Measurements from ENCODE around the gene RPL39.
"Not testable (repeated sequence)": the region's sequence is repeated elsewhere in the genome, so short reads cannot be mapped to it uniquely, and the experiment has no call there.

RPL39 gene

GRCh38 chrX:119753639-119754257 lies 37.7 kb downstream of the RPL39 start:
- peak; percentile 78 for DNase-seq (ENCODE audit: low read depth)
- H3K4me3 ChIP-seq (ENCODE audit: low read depth, low read length): no peak overlapping the region
- TF ChIP-seq CTCF (IDR thresholded peaks at IDR 0.05; ENCODE audit: low read depth, low read length) (peak; percentile 52), POLR2A (IDR thresholded peaks at IDR 0.05; ENCODE audit: extremely low read depth, insufficient read length) (no peak), MAX (IDR thresholded peaks at IDR 0.05; ENCODE audit: low read depth, low read length) (peak; percentile 7; the same call in 1 of the 2 replicates), MYC (IDR thresholded peaks at IDR 0.05; ENCODE audit: low read depth, low read length) (no peak)

GRCh38 chrX:119753001-119753400 lies 38.4 kb downstream of the RPL39 start:
- no peak overlapping the region for H3K4me3 ChIP-seq (ENCODE audit: low read depth, low read length)
- TF ChIP-seq POLR2A (IDR thresholded peaks at IDR 0.05; ENCODE audit: extremely low read depth, insufficient read length) (no peak), MAX (IDR thresholded peaks at IDR 0.05; ENCODE audit: low read depth, low read length) (no peak), CTCF (IDR thresholded peaks at IDR 0.05; ENCODE audit: low read depth, low read length) (no peak), MYC (IDR thresholded peaks at IDR 0.05; ENCODE audit: low read depth, low read length) (no peak)
- no peak for DNase-seq (ENCODE audit: low read depth)

GRCh38 chrX:119750751-119751150 lies 40.7 kb downstream of the RPL39 start:
- not testable (repeated sequence) for H3K4me3 ChIP-seq (ENCODE audit: low read depth, low read length); DNase-seq (ENCODE audit: low read depth)

GRCh38 chrX:119750131-119750530 lies 41.3 kb downstream of the RPL39 start:
- H3K4me3 ChIP-seq (ENCODE audit: low read depth, low read length); DNase-seq (ENCODE audit: low read depth): not testable (repeated sequence)

GRCh38 chrX:119745283-119745848 lies 46.1 kb downstream of the RPL39 start:
- TF ChIP-seq POLR2A (IDR thresholded peaks at IDR 0.05; ENCODE audit: extremely low read depth, insufficient read length) (no peak), MAX (IDR thresholded peaks at IDR 0.05; ENCODE audit: low read depth, low read length) (no peak), CTCF (IDR thresholded peaks at IDR 0.05; ENCODE audit: low read depth, low read length) (no peak), MYC (IDR thresholded peaks at IDR 0.05; ENCODE audit: low read depth, low read length) (no peak)
- DNase-seq (ENCODE audit: low read depth): peak; percentile 71
- no peak overlapping the region for H3K4me3 ChIP-seq (ENCODE audit: low read depth, low read length)

GRCh38 chrX:119738742-119739141 lies 52.7 kb downstream of the RPL39 start:
- no peak overlapping the region for H3K4me3 ChIP-seq (ENCODE audit: low read depth, low read length)
- no peak for DNase-seq (ENCODE audit: low read depth)
- no peak for TF ChIP-seq MYC (IDR thresholded peaks at IDR 0.05; ENCODE audit: low read depth, low read length)
- TF ChIP-seq POLR2A (IDR thresholded peaks at IDR 0.05; ENCODE audit: extremely low read depth, insufficient read length): no peak
- TF ChIP-seq CTCF (IDR thresholded peaks at IDR 0.05; ENCODE audit: low read depth, low read length): no peak
- TF ChIP-seq MAX (IDR thresholded peaks at IDR 0.05; ENCODE audit: low read depth, low read length): no peak

All from NB4 (cell line).